ENCODE measurements around the gene KRT26.

DNA sequence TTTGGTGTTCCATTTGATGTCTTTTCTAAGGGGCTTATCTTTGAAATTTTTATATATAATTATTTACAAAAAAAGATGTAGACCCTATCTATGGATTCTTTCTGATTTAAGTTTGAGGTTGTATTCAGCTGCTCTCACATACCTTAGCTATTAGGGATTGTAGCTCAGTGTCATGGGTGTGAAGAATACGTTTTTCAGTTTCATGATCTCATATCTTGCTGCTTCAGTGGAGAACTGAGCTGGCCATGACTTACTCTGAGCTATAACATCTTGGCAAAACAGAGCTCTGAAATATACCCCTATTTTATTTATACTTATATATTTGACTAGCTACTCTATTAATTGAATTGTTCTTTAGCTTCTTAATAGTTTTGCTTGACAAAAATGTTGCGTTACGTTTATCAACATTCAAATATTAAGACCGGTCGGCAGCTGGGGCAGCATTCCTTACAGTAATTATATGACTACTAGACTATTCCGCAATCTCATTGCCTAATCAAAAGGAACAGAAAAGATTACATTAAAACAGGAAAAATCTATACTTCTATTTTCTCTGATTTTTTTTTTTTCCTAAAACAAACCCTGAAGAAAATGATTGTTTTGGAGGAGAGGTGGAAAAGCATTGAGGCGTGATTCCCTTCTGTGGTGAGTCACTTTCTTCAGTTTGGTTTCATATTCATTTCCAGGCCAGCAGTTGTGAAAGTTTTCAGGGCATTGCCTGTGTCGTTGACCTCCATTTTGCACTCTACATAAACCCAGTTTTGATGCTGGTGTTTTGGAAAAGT, 44.4 kb downstream of the KRT26 start:
- TF ChIP-seq POLR2AphosphoS5 (IDR thresholded peaks at IDR 0.05): no peak
- TF ChIP-seq, protein P1, sequence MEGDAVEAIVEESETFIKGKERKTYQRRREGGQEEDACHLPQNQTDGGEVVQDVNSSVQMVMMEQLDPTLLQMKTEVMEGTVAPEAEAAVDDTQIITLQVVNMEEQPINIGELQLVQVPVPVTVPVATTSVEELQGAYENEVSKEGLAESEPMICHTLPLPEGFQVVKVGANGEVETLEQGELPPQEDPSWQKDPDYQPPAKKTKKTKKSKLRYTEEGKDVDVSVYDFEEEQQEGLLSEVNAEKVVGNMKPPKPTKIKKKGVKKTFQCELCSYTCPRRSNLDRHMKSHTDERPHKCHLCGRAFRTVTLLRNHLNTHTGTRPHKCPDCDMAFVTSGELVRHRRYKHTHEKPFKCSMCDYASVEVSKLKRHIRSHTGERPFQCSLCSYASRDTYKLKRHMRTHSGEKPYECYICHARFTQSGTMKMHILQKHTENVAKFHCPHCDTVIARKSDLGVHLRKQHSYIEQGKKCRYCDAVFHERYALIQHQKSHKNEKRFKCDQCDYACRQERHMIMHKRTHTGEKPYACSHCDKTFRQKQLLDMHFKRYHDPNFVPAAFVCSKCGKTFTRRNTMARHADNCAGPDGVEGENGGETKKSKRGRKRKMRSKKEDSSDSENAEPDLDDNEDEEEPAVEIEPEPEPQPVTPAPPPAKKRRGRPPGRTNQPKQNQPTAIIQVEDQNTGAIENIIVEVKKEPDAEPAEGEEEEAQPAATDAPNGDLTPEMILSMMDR (IDR thresholded peaks at IDR 0.05): no peak
- TF ChIP-seq EP300 (IDR thresholded peaks at IDR 0.05): no peak

Measured in suprapubic skin (tissue), 4 donors.